CD8-positive, alpha-beta memory T cell (primary cell): ENCODE results near the gene KMT2A. TPM values are rescaled to one million over a fixed set of nuclear protein-coding genes. Genes with fewer than 3 reads are reported as not detected.
"Not testable (repeated sequence)": the region's sequence is repeated elsewhere in the genome, so short reads cannot be mapped to it uniquely, and the experiment has no call there.

Source experiments
- CTCF ChIA-PET: fragments of 350-600 bp; sonication (Branson Sonifier 250); formaldehyde crosslinking; loops from one replicate; lab custom pipeline; 2021; ENCODE audit warnings: antibody characterized with exemption; lab: Charles Lee
- POLR2A ChIA-PET: fragments of 350-600 bp; sonication (Branson Sonifier 250); formaldehyde crosslinking; loops from one replicate; lab custom pipeline; 2021; ENCODE audit warnings: antibody characterized with exemption; lab: Charles Lee
- DNase-seq, 5 donors: peaks; one replicate each; pipeline versions ENCODE4 v3.0.0 to v3.0.0-alpha.2; 2020 to 2022; ENCODE audit warnings: mixed read lengths in 1 of 5
- H3K27ac ChIP-seq: one replicate; pipeline ENCODE4 v1.7.0; 2013; ENCODE audit warnings: low read depth, mild to moderate bottlenecking, low read length, moderate library complexity
- H3K27me3 ChIP-seq: 2 replicates; pipeline ENCODE4 v1.7.0; 2013; ENCODE audit warnings: low read length, mild to moderate bottlenecking; ENCODE audit not compliant: insufficient read depth, poor library complexity, severe bottlenecking
- H3K36me3 ChIP-seq: 2 replicates; pipeline ENCODE4 v1.7.0; 2013; ENCODE audit warnings: mild to moderate bottlenecking, low read length, moderate library complexity; ENCODE audit not compliant: insufficient read depth
- H3K4me1 ChIP-seq: 2 replicates; pipeline ENCODE4 v1.7.0; 2013; ENCODE audit warnings: mild to moderate bottlenecking, low read length, moderate library complexity; ENCODE audit not compliant: insufficient read depth
- H3K4me3 ChIP-seq: 2 replicates; pipeline ENCODE4 v1.7.0; 2013; ENCODE audit warnings: mild to moderate bottlenecking, low read length
- H3K9me3 ChIP-seq: 2 replicates; pipeline ENCODE4 v1.7.0; 2013; ENCODE audit warnings: mild to moderate bottlenecking, low read length
- H3K27ac Mint-ChIP-seq, 8 donors: one replicate each; pipeline ENCODE4 v1.8.0; 2020 to 2021; ENCODE audit warnings: mixed read lengths in 8 of 8, mild to moderate bottlenecking in 6 of 8, inconsistent platforms in 3 of 8, moderate library complexity in 3 of 8
- H3K27me3 Mint-ChIP-seq, 2 donors: one replicate each; pipeline ENCODE4 v1.8.0; 2020 to 2021; ENCODE audit warnings: mixed read lengths in 2 of 2, mild to moderate bottlenecking in 1 of 2, moderate library complexity in 1 of 2
- H3K36me3 Mint-ChIP-seq, 3 donors: one replicate each; pipeline ENCODE4 v1.8.0; 2020 to 2021; ENCODE audit warnings: mixed read lengths in 3 of 3, inconsistent platforms in 1 of 3, mild to moderate bottlenecking in 1 of 3
- H3K4me1 Mint-ChIP-seq, 3 donors: one replicate each; pipeline ENCODE4 v1.8.0; 2020 to 2021; ENCODE audit warnings: mixed read lengths in 3 of 3, inconsistent platforms in 1 of 3, mild to moderate bottlenecking in 1 of 3
- H3K4me3 Mint-ChIP-seq, 7 donors: one replicate each; pipeline ENCODE4 v1.8.0; 2020 to 2021; ENCODE audit warnings: mixed read lengths in 7 of 7, mild to moderate bottlenecking in 6 of 7, moderate library complexity in 4 of 7, inconsistent platforms in 2 of 7
- H3K9me3 Mint-ChIP-seq, 5 donors: one replicate each; pipeline ENCODE4 v1.8.0; 2020 to 2022; ENCODE audit warnings: mixed read lengths in 5 of 5, mild to moderate bottlenecking in 3 of 5, moderate library complexity in 2 of 5, inconsistent platforms in 1 of 5
- polyA plus RNA-seq: library from polyadenylated mRNA; unstranded; fragments of 300-500 nt; fragmentation: Illumina TruSeq; gene quantifications from one replicate; pipeline ENCODE4 v1.2.3, GENCODE V29; 2021
- total RNA-seq, 2 experiments: library from RNA; stranded (reverse); gene quantifications; one replicate each; pipeline ENCODE4 v1.2.3, GENCODE V29; 2021

The KMT2A gene
- total and polyA plus RNA-seq, 3 experiments from 2014 or later, result 40.5 to 80.6 (median 80.0) TPM

DNA sequence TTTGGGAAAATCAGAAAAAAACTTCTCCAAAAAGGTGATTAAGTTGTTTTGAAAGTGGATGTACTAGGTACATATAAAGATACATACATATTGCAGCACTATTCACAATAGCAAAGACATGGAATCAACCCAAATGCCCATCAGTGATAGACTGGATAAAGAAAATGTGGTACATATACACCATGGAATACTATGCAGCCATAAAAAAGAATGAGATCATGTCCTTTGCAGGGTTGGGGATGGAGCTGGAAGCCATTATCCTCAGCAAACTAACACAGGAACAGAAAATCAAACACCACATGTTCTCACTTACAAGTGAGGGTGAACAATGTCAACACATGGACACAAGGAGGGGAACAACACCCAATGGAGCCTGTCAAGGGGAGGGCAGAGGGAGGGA, 19.4 kb upstream of the KMT2A start:
- H3K4me3 ChIP-seq, DNase-seq, H3K27ac ChIP-seq, H3K27ac Mint-ChIP-seq, H3K27me3 ChIP-seq, H3K9me3 Mint-ChIP-seq, H3K9me3 ChIP-seq, H3K27me3 Mint-ChIP-seq, H3K4me3 Mint-ChIP-seq, H3K4me1 Mint-ChIP-seq, POLR2A ChIA-PET, H3K4me1 ChIP-seq, H3K36me3 ChIP-seq, H3K36me3 Mint-ChIP-seq: not testable (repeated sequence)
- CTCF ChIA-PET, result interaction anchor here (1.3 kb wide), 1 partner anchor 10 kb away, joined by 3 read pairs; no protein-coding TSS in a partner anchor

DNA sequence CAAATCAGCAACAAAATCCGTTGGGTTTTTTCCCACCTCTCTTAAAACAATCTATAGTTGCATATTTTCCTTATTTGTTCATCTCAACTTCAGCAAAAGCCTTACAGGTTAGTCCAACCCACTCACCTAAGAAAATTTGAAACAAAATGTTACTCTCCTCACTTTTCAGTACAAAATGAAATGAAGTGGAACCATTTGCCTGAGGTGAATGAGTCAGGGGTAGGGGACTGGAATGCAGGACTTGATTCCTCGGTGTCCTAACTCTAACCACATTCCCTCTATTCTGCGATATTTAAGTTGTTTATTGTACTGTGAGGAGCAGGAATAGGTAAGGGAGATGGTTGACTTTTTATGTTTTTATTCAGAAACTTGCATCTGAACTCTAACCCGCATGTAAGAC, 18.5 kb upstream of the KMT2A start:
- no peak overlapping the region for H3K27ac ChIP-seq
- no peaks in the 10 kb centered on the region for H3K4me1 Mint-ChIP-seq
- H3K36me3 Mint-ChIP-seq, result no peaks in the 10 kb centered on the region
- H3K9me3 Mint-ChIP-seq, result no peaks in the 10 kb centered on the region
- no peak overlapping the region for H3K27ac Mint-ChIP-seq
- H3K4me3 Mint-ChIP-seq, result no peak overlapping the region
- no peaks in the 10 kb centered on the region for H3K27me3 Mint-ChIP-seq
- ChIA-PET CTCF (interaction anchor here (1.3 kb wide), 1 partner anchor 11 kb away, joined by 3 read pairs; no protein-coding TSS in a partner anchor), POLR2A (no interaction called here)
- H3K4me1 ChIP-seq, result no peaks in the 10 kb centered on the region
- H3K27me3 ChIP-seq, result no peaks in the 10 kb centered on the region
- DNase-seq, result no peak
- no peak overlapping the region for H3K4me3 ChIP-seq
- H3K9me3 ChIP-seq, result no peaks in the 10 kb centered on the region
- H3K36me3 ChIP-seq, result no peaks in the 10 kb centered on the region

DNA sequence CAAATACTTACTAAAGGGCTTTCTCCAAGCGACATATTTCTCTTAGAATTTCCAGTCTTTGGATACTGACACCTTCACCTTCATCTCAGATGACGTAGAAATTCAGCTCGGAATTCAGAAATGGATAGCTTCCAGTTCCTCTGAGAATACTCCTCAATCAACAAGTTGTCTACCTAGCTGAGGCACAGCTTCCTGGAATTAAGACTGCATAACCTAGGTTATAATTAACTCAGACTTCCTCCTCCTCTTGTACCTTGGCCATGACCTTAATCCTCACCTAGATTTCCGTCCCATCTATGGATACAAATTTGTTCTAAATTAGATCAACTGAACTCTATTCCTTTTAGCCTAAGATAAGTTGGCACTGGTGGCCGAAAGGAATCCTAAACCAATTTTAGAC, 17.5 kb upstream of the KMT2A start:
- Histone ChIP-seq H3K36me3 (no peaks in the 10 kb centered on the region), H3K4me1 (no peaks in the 10 kb centered on the region), H3K9me3 (no peaks in the 10 kb centered on the region), H3K27me3 (no peaks in the 10 kb centered on the region), H3K27ac (no peak overlapping the region), H3K4me3 (no peak overlapping the region)
- Mint-ChIP-seq H3K4me1 (no peaks in the 10 kb centered on the region), H3K9me3 (no peaks in the 10 kb centered on the region), H3K27me3 (no peaks in the 10 kb centered on the region), H3K27ac (no peak overlapping the region), H3K36me3 (peaks cover 0 to 3% (median 0%) of the 10 kb centered on the region in 3 donors), H3K4me3 (no peak overlapping the region)
- POLR2A ChIA-PET, result no interaction called here
- CTCF ChIA-PET, result interaction anchor here (1.1 kb wide), 1 partner anchor 11 kb away, joined by 3 read pairs; no protein-coding TSS in a partner anchor
- no peak for DNase-seq

DNA sequence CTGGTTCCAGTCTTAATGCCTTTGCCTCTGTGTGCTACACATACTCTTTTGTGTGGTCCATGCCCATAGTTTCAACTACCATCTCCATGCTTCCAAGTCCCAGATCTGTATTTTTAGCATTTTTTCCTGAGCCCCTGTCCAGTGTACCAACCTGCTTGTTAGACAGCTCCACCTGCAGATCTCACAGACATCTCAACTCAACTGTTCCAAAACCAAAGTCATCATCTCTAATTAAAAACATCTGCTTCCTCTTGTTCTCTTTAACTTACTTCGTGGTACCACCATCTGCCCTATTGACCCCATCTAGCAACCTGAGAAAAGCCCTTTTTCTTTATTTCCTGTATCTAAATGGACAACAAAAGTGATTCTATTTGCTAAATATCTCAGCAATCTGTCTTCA, 8.6 kb upstream of the KMT2A start:
- Histone ChIP-seq H3K27ac (no peak overlapping the region), H3K9me3 (no peaks in the 10 kb centered on the region), H3K4me1 (no peaks in the 10 kb centered on the region), H3K36me3 (no peaks in the 10 kb centered on the region), H3K4me3 (no peak overlapping the region), H3K27me3 (no peaks in the 10 kb centered on the region)
- peak overlapping the region in 1 of 8 donors; percentile 2 for H3K27ac Mint-ChIP-seq
- H3K4me3 Mint-ChIP-seq, result no peak overlapping the region
- no peaks in the 10 kb centered on the region for H3K4me1 Mint-ChIP-seq
- H3K36me3 Mint-ChIP-seq, result peaks cover 0 to 8% (median 0%) of the 10 kb centered on the region in 3 donors
- no peak for DNase-seq
- ChIA-PET CTCF (no interaction called here), POLR2A (no interaction called here)
- no peaks in the 10 kb centered on the region for H3K9me3 Mint-ChIP-seq
- H3K27me3 Mint-ChIP-seq, result no peaks in the 10 kb centered on the region

DNA sequence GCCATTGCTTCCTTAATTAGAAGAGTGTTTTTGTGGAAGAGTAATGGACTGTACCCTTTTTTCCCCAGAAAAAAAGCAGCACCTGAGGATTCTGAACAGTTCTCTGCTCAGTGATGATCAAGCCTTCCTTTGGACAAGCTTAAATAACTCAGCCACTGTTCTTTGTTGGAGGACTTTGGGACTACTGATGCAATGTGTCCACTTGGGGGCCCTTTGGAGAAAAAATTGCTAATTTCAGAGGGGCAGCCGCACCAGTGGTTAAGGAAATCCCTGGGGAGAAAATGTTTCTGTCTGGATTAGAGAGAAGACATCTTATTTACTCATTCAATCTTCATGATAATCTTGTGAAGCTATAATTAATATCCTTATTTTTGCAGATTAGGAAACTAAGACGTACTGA, 5.3 kb upstream of the KMT2A start:
- peaks cover 9 to 10% (median 10%) of the 10 kb centered on the region in 3 donors for H3K4me1 Mint-ChIP-seq
- POLR2A ChIA-PET, result no interaction called here
- CTCF ChIA-PET, result no interaction called here

DNA sequence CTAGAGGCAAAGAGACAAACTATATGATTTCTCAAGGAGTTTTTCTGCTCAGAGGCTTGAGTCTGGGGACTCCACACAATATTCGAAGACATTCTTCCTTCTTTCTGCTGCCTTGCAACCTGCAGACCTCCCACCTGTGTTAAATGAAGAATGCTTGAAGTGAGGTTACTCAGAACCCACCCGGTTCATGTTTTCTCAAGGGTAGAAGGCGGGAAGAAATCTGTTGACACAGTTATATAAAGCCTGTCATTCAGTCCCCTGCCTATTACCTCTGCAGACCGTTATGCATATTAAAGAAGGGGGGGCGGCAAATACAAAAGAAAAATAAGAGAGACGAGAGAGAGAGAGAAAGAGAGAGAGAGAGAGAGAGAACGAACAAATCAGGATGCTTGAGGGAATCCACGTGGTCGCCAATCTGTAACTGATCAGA, 2.2 kb upstream of the KMT2A start:
- H3K9me3 ChIP-seq, result no peaks in the 10 kb centered on the region
- Mint-ChIP-seq H3K36me3 (peaks cover 0 to 24% (median 2%) of the 10 kb centered on the region in 3 donors), H3K4me1 (peaks cover 17% of the 10 kb centered on the region in 3 donors), H3K27me3 (peaks cover 0 to 7% of the 10 kb centered on the region in 2 donors), H3K9me3 (no peaks in the 10 kb centered on the region), H3K4me3 (peak overlapping the region; percentile 91 to 99 (median 95)), H3K27ac (peak overlapping the region; percentile 10 to 95 (median 92))
- ChIA-PET POLR2A (interaction anchor here (2.5 kb wide), 1 partner anchor 36 kb away, joined by 19 read pairs; no protein-coding TSS in a partner anchor), CTCF (interaction anchor here (2.4 to 2.5 kb wide), 2 partner anchors 28 to 36 kb away, joined by 5 to 13 read pairs; no protein-coding TSS in a partner anchor)
- H3K27ac ChIP-seq, result no peak overlapping the region
- no peaks in the 10 kb centered on the region for H3K36me3 ChIP-seq
- no peaks in the 10 kb centered on the region for H3K27me3 ChIP-seq
- H3K4me3 ChIP-seq, result peak overlapping the region; percentile 67
- DNase-seq, result peak in 2 of 5 donors; percentile 27 to 55
- peaks cover 11% of the 10 kb centered on the region for H3K4me1 ChIP-seq

More for the DNA sequence above, 5.3 kb upstream of the KMT2A start:
- H3K27me3 Mint-ChIP-seq, result peaks cover 0 to 6% of the 10 kb centered on the region in 2 donors
- no peak overlapping the region for H3K4me3 Mint-ChIP-seq
- no peaks in the 10 kb centered on the region for H3K27me3 ChIP-seq
- no peaks in the 10 kb centered on the region for H3K9me3 Mint-ChIP-seq
- H3K4me1 ChIP-seq, result peaks cover 5% of the 10 kb centered on the region
- no peak overlapping the region for H3K27ac ChIP-seq
- H3K27ac Mint-ChIP-seq, result no peak overlapping the region
- H3K36me3 ChIP-seq, result no peaks in the 10 kb centered on the region
- no peak overlapping the region for H3K4me3 ChIP-seq
- H3K36me3 Mint-ChIP-seq, result peaks cover 0 to 6% (median 2%) of the 10 kb centered on the region in 3 donors
- DNase-seq, result no peak
- no peaks in the 10 kb centered on the region for H3K9me3 ChIP-seq

DNA sequence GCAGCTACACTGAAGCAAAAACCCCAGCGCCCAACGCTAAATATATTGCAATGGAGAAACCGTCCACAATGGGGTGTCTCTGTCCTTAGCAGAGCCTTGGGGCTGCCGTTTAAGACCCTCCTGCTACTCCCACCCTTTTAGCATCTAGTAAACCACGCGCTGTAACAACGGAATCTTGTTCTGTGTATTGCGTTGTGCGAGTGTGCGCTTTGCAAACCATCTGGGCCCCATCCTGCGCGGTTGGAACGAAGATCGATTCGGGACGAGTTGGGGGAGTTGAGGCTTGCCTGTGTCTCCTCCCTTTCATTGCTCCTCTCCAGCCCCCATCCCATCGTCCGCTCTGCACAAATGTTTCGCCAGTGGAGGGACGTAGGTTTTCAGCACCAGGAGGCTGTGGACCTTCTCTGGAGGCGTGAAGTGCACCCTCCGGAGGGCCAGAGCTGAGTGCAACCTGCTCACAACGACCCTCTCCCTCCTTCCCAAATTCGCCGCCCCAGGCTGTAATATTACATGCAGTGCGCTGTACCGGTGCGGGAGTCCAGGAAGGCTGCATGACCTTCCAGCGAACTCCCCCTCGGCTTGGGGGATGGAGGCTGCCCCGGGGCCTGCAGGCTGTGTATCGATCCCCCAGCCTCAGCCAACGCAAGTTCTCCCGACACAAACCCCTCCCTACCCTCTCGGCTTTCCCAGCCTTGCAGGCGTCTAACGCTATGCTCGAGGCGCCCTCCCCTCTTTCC, 1.6 kb upstream of the KMT2A start:
- CTCF ChIA-PET, result interaction anchor here (1.1 to 2.5 kb wide), 4 partner anchors 28 to 39 kb away, joined by 3 to 13 read pairs (median 6); no protein-coding TSS in a partner anchor
- Histone ChIP-seq H3K4me1 (peaks cover 17% of the 10 kb centered on the region), H3K27ac (peak overlapping the region; percentile 68), H3K36me3 (no peaks in the 10 kb centered on the region), H3K4me3 (peak overlapping the region; percentile 67), H3K9me3 (no peaks in the 10 kb centered on the region), H3K27me3 (no peaks in the 10 kb centered on the region)
- peak in 4 of 5 donors; percentile 9 to 69 (median 32) for DNase-seq
- H3K27ac Mint-ChIP-seq, result peak overlapping the region; percentile 84 to 95 (median 92)
- peaks cover 23% of the 10 kb centered on the region in 3 donors for H3K4me1 Mint-ChIP-seq
- POLR2A ChIA-PET, result interaction anchor here (0.6 to 2.5 kb wide), 12 partner anchors 10 to 668 kb away, joined by 3 to 19 read pairs (median 4); partner anchors contain the start of genes MPZL3 and UBE4A
- peak overlapping the region; percentile 91 to 99 (median 95) for H3K4me3 Mint-ChIP-seq
- H3K27me3 Mint-ChIP-seq, result peaks cover 0 to 7% of the 10 kb centered on the region in 2 donors
- no peaks in the 10 kb centered on the region for H3K9me3 Mint-ChIP-seq
- peaks cover 0 to 28% (median 0%) of the 10 kb centered on the region in 3 donors for H3K36me3 Mint-ChIP-seq
